GM18867 (cell line): ENCODE data around the gene CYP2A6.

ENCODE experiments used
- ATAC-seq: cut with Tn5 transposase; IDR thresholded peaks from one replicate; pipeline ENCODE4 v1.9.1; 2021; ENCODE audit warnings: mild to moderate bottlenecking, moderate library complexity; ENCODE audit not compliant: unreplicated experiment

Gene CYP2A6

DNA sequence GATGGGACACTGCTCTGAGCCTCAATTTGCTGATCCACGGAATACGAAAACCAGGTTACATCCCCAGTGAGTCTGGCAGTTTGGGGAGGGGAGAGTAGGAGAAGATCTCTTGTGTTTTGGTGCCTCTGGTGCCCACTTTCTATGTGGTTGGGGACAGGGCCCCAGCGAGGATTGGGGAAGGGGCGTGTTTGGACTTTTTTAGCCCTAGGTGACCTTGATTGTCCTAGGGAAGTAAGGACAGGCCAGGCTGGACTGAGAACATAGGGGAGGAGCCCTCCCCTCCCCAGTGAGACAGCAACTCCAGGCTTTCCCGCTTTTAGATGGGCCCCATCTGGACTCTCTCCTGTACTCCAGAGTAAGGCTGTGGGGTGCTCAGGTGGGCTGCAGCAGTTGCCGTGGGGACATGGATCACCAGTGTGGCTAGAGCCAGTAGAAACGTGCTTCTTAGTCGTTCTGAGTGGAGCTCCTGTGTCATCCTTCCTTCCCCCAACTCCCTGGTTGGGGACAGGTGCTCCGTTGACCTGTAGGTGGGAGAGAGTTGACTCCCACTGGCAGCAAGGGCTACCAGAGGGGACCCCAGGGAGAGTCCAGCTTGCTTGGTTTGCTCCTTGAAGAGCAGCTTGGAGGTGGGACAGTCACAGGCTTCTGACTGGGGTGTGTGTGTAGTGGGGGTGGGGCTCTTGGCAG lies 46.9 kb downstream of the CYP2A6 start:
- no peak for ATAC-seq

DNA sequence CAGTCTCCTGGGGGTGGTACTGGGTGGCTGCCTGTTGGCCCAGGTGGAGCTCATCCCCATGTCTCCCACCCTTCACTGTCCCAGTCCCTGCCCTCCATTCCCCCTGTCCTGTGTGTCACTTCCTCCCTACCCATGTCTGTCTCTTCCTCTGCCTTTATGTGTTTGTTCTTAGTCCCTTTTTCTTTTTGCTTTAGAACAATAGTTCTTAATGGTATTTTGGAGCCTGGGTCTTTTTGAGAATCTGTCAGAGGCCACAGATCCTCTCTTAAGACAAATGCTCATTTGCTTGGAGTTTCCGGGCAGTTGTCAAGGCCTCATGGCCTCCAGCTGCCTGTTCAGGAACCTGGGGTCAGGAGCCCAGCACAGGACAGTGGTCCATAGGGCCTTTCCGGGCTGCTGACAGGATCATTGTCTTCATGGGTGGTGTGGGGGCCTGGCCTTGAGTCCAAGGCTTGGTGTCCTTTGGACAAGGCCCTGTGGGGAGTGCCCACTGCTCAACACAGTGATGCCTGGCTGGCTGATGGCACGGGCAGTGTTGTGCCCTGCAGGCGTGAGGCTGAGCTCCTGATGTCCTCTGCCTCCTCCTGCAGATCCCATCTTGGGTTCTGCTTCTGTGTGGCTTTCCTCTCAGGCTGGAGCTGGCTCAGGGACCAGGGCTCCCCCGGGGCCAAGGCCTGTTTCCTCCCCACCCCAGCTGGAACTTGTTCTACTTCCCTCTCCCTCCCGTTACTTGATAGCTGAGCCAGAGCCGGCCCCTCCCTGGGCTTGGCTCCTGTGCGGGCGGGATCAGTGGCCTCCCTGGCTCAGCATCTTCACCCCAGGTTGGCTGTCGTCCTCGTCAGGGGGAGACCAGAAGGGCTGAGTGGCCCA lies 47.7 kb downstream of the CYP2A6 start:
- ATAC-seq: no peak

DNA sequence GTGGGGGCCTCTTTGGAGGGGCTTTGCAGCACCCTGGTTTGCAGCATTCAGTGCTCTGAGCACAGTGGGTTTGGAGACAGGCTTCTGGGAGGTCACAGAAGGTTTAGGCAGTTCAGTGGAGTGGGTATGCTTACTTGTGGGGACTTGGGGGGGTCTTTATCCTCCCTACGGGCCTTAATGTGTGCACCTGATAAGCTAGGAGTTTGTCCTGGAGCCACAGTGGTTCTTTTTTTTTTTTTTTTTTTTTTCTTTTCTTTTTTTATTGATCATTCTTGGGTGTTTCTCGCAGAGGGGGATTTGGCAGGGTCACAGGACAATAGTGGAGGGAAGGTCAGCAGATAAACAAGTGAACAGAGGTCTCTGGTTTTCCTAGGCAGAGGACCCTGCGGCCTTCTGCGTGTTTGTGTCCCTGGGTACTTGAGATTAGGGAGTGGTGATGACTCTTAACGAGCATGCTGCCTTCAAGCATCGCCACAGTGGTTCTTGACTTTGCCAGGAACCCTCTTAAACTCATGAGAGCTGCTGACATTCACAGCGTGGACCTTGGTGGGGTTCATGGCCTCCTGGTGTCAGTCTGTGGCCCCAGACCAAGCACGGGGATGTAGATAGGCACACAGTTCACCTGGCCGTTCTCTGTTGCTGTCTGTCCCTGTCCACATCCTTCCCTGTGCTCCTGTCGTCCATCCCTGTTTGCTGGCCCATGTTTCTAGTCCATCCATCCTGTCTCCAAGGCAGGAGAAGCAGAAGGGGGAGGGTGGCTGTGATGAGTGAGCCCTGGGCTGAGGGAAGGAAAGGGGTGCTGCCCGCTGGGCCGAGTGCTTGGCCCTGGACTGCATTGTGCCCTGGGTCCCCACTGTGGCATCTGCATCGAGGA lies 48.6 kb downstream of the CYP2A6 start:
- no peak for ATAC-seq

DNA sequence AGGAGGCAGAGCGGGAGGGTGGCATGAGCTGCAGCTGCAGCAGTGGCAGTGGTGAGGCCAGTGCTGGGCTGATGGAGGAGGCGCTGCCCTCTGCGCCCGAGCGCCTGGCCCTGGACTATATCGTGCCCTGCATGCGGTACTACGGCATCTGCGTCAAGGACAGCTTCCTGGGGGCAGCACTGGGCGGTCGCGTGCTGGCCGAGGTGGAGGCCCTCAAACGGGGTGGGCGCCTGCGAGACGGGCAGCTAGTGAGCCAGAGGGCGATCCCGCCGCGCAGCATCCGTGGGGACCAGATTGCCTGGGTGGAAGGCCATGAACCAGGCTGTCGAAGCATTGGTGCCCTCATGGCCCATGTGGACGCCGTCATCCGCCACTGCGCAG lies 49.3 kb downstream of the CYP2A6 start:
- no peak for ATAC-seq

DNA sequence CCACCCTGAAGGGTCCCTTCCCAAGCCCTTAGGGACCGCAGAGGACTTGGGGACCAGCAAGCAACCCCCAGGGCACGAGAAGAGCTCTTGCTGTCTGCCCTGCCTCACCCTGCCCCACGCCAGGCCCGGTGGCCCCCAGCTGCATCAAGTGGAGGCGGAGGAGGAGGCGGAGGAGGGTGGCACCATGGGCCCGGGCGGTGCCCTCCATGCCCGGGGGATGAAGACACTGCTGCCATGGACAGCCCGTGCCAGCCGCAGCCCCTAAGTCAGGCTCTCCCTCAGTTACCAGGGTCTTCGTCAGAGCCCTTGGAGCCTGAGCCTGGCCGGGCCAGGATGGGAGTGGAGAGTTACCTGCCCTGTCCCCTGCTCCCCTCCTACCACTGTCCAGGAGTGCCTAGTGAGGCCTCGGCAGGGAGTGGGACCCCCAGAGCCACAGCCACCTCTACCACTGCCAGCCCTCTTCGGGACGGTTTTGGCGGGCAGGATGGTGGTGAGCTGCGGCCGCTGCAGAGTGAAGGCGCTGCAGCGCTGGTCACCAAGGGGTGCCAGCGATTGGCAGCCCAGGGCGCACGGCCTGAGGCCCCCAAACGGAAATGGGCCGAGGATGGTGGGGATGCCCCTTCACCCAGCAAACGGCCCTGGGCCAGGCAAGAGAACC lies 49.8 kb downstream of the CYP2A6 start:
- no peak for ATAC-seq

DNA sequence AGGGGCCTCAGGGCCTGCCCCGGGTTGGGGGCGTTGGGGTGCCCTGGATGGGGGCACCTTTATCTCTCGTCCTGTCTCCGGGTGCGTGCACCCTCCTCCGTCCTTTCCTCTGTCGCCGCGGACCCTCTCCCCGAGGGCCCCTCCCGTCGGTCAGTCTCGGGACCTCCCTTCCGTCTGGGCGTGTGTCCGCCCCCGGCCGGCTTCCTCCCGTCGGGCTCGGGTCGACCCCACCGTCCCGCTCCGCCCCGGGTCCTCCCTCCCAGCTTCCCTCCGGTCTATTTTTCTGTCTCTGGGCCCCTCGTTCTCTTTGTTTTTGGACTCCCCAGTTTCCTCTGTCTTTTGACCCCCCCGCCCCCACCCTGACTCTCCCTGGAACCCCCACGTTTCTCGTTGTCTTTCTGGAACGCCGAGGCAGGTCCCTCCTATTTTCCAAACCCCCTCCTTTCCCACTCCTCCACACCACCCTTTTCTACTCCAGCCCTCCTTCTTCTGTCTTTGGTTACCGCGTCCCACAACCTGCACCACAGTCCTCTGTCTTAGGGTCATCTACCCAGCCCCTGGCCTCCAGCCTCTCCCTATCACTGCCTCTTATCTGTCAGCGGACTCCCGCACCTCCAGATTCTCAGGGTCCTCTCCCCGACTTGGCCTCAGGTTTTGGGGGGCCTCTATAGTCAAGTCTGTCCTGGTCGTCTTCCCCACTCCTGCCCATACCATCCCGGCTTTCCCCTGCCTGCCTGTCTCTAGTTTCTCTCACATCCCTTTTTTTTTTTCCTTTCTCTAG lies 50.5 kb downstream of the CYP2A6 start:
- no peak for ATAC-seq

DNA sequence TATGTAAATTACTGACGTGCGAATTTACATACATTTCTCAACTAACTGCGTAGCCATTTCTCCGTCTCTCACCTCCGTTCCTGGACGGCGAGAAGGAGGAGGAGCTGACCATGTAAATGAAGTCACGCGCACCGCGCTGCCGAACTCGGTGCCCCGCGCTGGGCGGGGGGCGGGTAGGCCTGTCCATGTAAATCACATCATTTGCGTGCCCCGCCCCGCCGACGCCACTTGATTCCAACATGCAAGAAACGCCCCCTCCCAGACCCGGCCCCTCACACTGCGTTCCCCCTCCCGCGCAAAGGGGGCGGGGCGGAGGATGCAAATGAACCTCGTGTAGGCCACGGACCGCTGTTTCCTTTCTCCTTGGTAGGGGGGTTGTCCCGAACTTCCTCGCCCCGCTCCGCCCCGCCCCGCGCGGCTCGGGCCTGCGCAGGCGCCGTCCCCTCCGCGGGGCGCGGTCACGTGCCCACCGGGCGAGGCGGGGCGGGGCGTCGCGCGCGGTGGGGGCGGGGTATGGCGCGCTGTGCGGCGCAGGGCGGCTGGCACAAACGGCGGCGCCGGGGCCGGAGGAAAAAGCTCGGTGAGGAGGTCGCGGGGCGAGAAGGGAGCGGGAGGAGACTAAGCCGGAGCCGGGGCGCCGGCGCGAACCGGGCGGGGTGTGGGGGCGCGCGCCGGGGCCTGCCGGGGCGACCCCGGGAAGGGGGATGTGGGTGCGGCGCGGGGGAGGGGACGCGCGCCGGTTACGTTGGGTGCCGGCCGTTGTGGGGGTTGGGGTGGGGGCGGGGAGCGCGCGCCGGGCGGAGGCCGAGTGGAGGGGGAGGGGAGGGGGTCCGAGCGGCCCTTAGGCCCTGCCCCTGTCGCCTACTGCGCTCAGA lies 51.3 kb downstream of the CYP2A6 start, which contains the start of gene EGLN2:
Gene EGLN2, plus strand, starts transcription at position 509 of the 875 bp plus-strand sequence. CDS start 1,382 bp downstream, outside the sequence.
- peak; percentile 74 for ATAC-seq

DNA sequence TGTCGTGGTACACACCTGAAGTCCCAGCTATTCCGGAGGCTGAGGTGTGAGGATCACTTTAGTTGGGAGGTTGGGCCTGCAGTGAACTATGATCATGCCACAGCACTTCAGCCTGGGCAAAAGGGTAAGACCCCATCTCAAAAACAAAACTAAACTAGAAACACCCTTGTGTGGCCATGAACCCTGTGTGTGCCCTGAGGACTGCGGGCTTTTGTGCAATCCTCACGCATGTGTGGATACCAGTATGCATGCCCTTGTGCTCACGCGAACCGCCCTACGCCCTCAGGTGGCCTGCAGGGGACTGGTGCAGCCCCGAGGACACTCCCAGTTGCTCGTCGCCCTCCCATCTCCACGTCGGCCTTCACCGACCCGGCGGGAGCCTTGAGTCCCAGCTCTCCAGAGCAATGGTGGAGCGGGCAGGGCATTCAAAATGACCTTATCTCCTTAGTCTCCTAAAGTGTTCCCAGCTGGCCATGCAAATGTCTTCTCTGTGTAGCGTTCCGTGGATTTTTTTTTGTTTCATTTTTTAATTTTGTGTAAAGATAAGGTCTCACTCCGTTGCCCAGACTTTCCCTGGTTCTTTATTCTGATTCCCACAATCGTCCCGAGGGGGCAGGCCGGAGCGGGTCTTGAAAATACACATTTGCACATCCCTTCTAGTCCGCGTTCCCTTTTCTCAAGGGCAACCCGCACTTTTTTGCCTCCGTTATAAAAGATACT lies 52.1 kb downstream of the CYP2A6 start:
- no peak for ATAC-seq

DNA sequence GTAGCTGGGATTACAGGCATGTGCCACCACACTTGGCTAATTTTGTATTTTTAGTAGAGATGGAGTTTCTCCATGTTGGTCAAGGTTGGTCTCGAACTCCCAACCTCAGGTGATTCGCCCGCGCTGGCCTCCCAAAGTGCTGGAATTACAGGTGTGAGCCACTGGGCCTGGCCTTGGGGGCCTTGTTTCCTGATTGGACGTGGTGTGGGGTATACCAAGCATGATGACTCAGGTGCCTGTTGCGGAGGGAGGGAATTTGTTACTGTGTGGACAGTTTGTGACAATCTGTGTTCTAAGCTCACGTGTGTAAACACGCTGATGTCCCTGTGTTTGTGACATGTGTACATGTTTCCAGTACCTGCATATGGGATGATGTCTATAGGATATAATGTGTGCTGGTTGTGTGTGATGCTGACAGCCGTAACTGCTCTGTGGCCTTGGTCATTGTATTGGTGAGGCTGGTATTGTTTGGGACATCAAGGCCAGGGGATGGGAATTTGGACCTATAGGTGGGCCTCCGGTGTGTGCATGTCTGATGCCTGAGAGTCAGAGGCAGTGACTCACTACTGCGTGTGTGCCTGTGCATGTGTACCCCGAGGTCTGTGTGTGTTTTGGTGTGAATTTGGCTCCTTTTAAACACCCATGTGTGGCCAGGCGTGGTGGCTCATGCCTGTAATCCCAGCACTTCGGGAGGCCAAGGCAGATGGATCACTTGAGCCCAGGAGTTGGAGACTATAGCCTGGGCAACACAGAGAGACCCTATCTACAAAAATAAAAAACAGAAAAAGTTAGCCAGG lies 52.9 kb downstream of the CYP2A6 start:
- ATAC-seq: no peak
